Gastrocnemius medialis (tissue), 4 donors: ENCODE data around the gene IGFL4. TPM values are rescaled to one million over a fixed set of nuclear protein-coding genes. Genes with fewer than 3 reads are reported as not detected.

ENCODE experiments used
- ATAC-seq, 2 donors: fragments of 150-250 bp; one replicate each; pipeline ENCODE4 v1.9.1; 2016
- DNase-seq, 2 donors: peaks; one replicate each; pipeline ENCODE4 v3.0.0-alpha.2; 2019
- H3K27ac ChIP-seq, 4 donors: fragments of 200-600 bp; sonication (generic); 1 replicate in 1 of 4; 2 replicates in 3 of 4; pipeline ENCODE4 v1.5.1; 2016 to 2018; ENCODE audit warnings: mild to moderate bottlenecking in 2 of 4, moderate library complexity in 1 of 4
- H3K27me3 ChIP-seq, 3 donors: fragments of 200-600 bp; sonication (generic) in 2 of 3; 1 replicate in 1 of 3; 2 replicates in 2 of 3; pipeline versions ENCODE4 v1.5.1 to v1.6.0; 2016 to 2019; ENCODE audit warnings: mild to moderate bottlenecking in 1 of 3, moderate library complexity in 1 of 3
- H3K36me3 ChIP-seq, 2 donors: fragments of 200-600 bp; sonication (generic) in 1 of 2; one replicate each; pipeline ENCODE4 v1.5.1; 2017 to 2018
- H3K4me1 ChIP-seq, 2 donors: fragments of 200-600 bp; sonication (generic) in 1 of 2; one replicate each; pipeline ENCODE4 v1.5.1; 2016 to 2017; ENCODE audit warnings: mild to moderate bottlenecking in 2 of 2
- H3K4me3 ChIP-seq, 4 donors: fragments of 200-600 bp; sonication (generic) in 3 of 4; 1 replicate in 1 of 4; 2 replicates in 3 of 4; pipeline ENCODE4 v1.5.1; 2016 to 2019; ENCODE audit warnings: mild to moderate bottlenecking in 2 of 4
- H3K9me3 ChIP-seq, 3 donors: fragments of 200-600 bp; sonication (generic) in 2 of 3; 1 replicate in 1 of 3; 2 replicates in 2 of 3; pipeline ENCODE4 v1.5.1; 2016 to 2019
- POLR2A ChIP-seq, 2 donors: fragments of 450-650 bp; IDR thresholded peaks; one replicate each; pipeline ENCODE4 v1.6.1; 2017; ENCODE audit warnings: antibody characterized with exemption in 2 of 2, mild to moderate bottlenecking in 2 of 2, moderate library complexity in 2 of 2
- in situ Hi-C, 4 donors: fragments of 200-750 bp; cut with MboI; loops; one replicate each; pipeline versions ENCODE4 v1.15.0 to v1.8.0; 2017; ENCODE audit warnings: low sequenced_read_pairs in 4 of 4
- intact Hi-C: fragments of 100-400 bp; cut with DNase I; formaldehyde crosslinking; loops from one replicate; pipeline ENCODE4 v1.15.1; 2023; ENCODE audit warnings: low total_unique reads
- total RNA-seq, 4 donors: library from RNA; depleted of rRNA; stranded (reverse); fragments of >200 nt; gene quantifications; one replicate each; pipeline versions ENCODE4 v1.1.0 to v1.2.3, GENCODE V29; 2016
- TF ChIP-seq, protein P1 (sequence below), 5 experiments: fragments of 450-650 bp in 3 of 5; fragments of 200-600 bp in 2 of 5; sonication (generic) in 2 of 5; IDR thresholded peaks in 4 of 5; conservative IDR thresholded peaks in 1 of 5; 1 replicate in 4 of 5; 2 replicates in 1 of 5; pipeline ENCODE4 v1.5.1; 2016 to 2019; ENCODE audit warnings: antibody characterized with exemption in 5 of 5, mild to moderate bottlenecking in 3 of 5, moderate library complexity in 3 of 5

The IGFL4 gene
- not detected for total RNA-seq

DNA sequence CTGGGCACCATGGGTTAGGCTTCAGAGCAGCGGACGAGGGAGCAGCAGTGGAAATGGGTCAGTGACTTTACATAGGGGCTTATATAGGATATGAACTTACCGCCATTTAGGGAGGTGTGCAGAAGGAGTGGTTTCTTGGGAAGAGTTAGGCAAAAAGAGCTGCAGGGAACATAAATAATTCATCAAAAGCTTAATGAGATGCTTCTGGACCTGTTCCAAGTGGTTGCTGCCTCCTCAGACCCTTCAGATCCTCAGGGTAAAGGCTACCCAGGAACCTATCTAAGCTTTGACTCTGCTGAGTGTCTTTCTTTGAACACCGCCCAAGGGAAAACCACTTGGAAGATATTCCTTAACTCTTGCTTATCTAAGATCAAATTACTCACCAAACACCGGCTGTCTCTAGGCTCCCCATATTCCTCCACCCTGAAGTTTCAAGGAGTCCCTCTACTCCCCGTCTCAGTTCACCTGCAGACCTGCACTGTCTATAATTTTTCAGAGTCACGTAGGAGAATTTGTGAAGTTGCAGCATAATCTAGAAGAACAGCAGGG lies at the start of gene IGFL4:
Gene IGFL4, minus strand, starts transcription at position 51 of the 549 bp plus-strand sequence. Its CDS starts 40 bp downstream, at position 11.
- Histone ChIP-seq H3K4me3 (no peak within 1 kb of the TSS), H3K36me3 (no peaks in the 10 kb centered on the region), H3K4me1 (no peaks in the 10 kb centered on the region), H3K27ac (no peak within 1 kb of the TSS), H3K9me3 (no peaks in the 10 kb centered on the region), H3K27me3 (peaks cover 14 to 18% (median 15%) of the 10 kb centered on the region in 3 donors)
- intact Hi-C loops: no loop called here
- TF ChIP-seq, protein P1, sequence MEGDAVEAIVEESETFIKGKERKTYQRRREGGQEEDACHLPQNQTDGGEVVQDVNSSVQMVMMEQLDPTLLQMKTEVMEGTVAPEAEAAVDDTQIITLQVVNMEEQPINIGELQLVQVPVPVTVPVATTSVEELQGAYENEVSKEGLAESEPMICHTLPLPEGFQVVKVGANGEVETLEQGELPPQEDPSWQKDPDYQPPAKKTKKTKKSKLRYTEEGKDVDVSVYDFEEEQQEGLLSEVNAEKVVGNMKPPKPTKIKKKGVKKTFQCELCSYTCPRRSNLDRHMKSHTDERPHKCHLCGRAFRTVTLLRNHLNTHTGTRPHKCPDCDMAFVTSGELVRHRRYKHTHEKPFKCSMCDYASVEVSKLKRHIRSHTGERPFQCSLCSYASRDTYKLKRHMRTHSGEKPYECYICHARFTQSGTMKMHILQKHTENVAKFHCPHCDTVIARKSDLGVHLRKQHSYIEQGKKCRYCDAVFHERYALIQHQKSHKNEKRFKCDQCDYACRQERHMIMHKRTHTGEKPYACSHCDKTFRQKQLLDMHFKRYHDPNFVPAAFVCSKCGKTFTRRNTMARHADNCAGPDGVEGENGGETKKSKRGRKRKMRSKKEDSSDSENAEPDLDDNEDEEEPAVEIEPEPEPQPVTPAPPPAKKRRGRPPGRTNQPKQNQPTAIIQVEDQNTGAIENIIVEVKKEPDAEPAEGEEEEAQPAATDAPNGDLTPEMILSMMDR (IDR thresholded peaks at IDR 0.05 in 4 of 5, conservative IDR thresholded peaks at IDR 0.05 in 1 of 5): no peak
- no peak for TF ChIP-seq POLR2A (IDR thresholded peaks at IDR 0.05)
- in situ Hi-C loops: no loop called here
- DNase-seq (no peak), ATAC-seq (no peak)

DNA sequence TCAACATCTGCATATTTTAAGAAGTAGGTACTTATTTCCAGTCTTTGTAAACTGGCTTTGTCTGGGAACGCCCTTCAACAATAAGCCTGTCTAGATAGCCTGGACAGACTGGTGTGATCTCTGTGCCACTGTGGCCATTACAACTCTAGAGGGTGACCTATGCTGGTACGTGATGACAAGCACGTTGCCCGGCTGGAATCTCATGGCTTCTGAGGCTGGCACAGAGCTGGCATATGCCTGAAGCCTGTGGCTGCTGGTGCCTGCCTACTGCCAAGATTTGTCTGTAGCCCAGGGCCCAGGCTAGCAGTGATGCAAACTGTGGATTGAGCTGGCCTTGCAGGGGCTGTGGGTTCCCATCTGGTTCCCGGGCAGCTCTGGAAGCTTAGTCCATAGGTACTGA lies 49.6 kb upstream of the IGFL4 start:
- in situ Hi-C loops: no loop called here
- H3K9me3 ChIP-seq: peaks cover 0 to 9% (median 0%) of the 10 kb centered on the region in 3 donors
- DNase-seq: no peak
- H3K4me1 ChIP-seq: no peaks in the 10 kb centered on the region
- H3K36me3 ChIP-seq: no peaks in the 10 kb centered on the region
- no peak overlapping the region for H3K27ac ChIP-seq
- no peak for ATAC-seq
- intact Hi-C loops: no loop called here
- H3K27me3 ChIP-seq: peaks cover 0 to 12% (median 8%) of the 10 kb centered on the region in 3 donors
- TF ChIP-seq POLR2A (IDR thresholded peaks at IDR 0.05): no peak
- TF ChIP-seq, protein P1 (IDR thresholded peaks at IDR 0.05 in 4 of 5, conservative IDR thresholded peaks at IDR 0.05 in 1 of 5): no peak
- H3K4me3 ChIP-seq: no peak overlapping the region

DNA sequence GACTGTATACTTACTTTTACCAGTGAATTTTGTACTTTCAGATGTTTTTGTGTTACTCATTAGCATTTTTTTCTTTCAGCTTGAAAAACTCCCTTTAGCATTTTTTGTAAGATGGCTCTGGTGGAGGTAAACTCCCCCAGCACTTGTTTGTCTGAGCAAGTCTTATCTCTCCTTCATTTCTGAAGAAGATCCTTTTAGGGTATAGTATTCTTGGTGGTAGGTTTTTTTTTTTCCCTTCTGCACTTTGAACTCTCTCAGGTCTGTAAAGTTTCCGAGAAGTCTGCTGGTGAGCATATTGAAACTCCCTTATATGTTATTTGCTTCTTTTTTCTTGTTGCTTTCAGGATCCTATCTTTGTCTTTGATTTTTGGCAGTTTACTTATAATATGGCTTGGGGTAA lies 48.6 kb upstream of the IGFL4 start:
- no peak for DNase-seq
- intact Hi-C loops (no loop called here), in situ Hi-C loops (loop anchor here in 3 of 4 donors (10.0 kb wide), 2 partner anchors 95 to 175 kb away; no protein-coding TSS in a partner anchor)
- no peak for ATAC-seq
- H3K4me1 ChIP-seq: no peaks in the 10 kb centered on the region
- H3K27me3 ChIP-seq: peaks cover 0 to 12% (median 8%) of the 10 kb centered on the region in 3 donors
- H3K36me3 ChIP-seq: no peaks in the 10 kb centered on the region
- no peak overlapping the region for H3K4me3 ChIP-seq
- H3K9me3 ChIP-seq: peaks cover 0 to 9% (median 0%) of the 10 kb centered on the region in 3 donors
- TF ChIP-seq, protein P1 (IDR thresholded peaks at IDR 0.05 in 4 of 5, conservative IDR thresholded peaks at IDR 0.05 in 1 of 5): no peak
- no peak for TF ChIP-seq POLR2A (IDR thresholded peaks at IDR 0.05)
- H3K27ac ChIP-seq: no peak overlapping the region

DNA sequence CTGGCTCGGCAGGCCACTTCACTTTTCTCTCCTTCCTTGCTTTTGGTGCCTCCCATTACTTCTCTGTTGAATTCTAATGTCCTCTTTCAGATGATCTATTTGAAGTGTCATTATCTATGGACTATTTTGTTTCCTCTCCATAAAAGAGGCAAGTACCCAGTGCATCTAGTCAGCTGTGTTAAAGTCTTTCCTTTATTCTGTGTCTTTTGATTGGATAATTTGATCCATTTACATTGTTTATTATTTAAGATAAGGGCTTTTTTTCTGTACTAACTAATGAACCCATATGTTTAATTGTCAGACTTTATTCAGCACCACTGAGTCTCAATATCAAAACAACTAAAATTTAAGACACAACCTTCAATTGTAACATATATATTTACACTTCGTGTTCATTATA lies 47.3 kb upstream of the IGFL4 start:
- H3K36me3 ChIP-seq: no peaks in the 10 kb centered on the region
- DNase-seq (no peak), ATAC-seq (no peak)
- H3K4me1 ChIP-seq: no peaks in the 10 kb centered on the region
- in situ Hi-C loops: loop anchor here in 3 of 4 donors (10.0 kb wide), 2 partner anchors 97 to 177 kb away; no protein-coding TSS in a partner anchor
- peaks cover 0 to 12% (median 8%) of the 10 kb centered on the region in 3 donors for H3K27me3 ChIP-seq
- no peak overlapping the region for H3K4me3 ChIP-seq
- peaks cover 0 to 9% (median 0%) of the 10 kb centered on the region in 3 donors for H3K9me3 ChIP-seq
- TF ChIP-seq POLR2A (IDR thresholded peaks at IDR 0.05): no peak
- TF ChIP-seq, protein P1 (IDR thresholded peaks at IDR 0.05 in 4 of 5, conservative IDR thresholded peaks at IDR 0.05 in 1 of 5): no peak
- H3K27ac ChIP-seq: no peak overlapping the region
- intact Hi-C loops: no loop called here
